HEK293 (cell line): Measurements from ENCODE around the gene MED8.

Experiments used
- CTCF ChIA-PET: fragments of 350-600 bp; formaldehyde crosslinking; extraction: SDS; loops from one replicate; lab custom pipeline; 2021; ENCODE audit warnings: antibody characterized with exemption; lab: Yijun Ruan, JAX
- POLR2A ChIA-PET: fragments of 300-600 bp; formaldehyde crosslinking; extraction: SDS; loops from one replicate; lab custom pipeline; 2020; ENCODE audit warnings: antibody characterized with exemption, inconsistent platforms; lab: Yijun Ruan, JAX
- H3K27ac ChIP-seq: fragments of 200-500 bp; sonication (Bioruptor generic); 2 replicates; pipeline ENCODE4 v1.5.1; 2014; ENCODE audit warnings: low read depth, low read length, control low read depth, inconsistent platforms; ENCODE audit errors: extremely low read depth
- H3K36me3 ChIP-seq, 2 experiments: fragments of 200-500 bp in 1 of 2; sonication (Bioruptor generic) in 1 of 2; 1 replicate in 1 of 2; 2 replicates in 1 of 2; pipeline ENCODE4 v1.5.1; 2014 to 2017; ENCODE audit warnings: inconsistent platforms in 2 of 2, low read length in 2 of 2; ENCODE audit not compliant: control insufficient read depth in 2 of 2, insufficient read depth in 1 of 2
- H3K4me1 ChIP-seq: fragments of 200-500 bp; sonication (Bioruptor generic); 2 replicates; pipeline ENCODE4 v1.5.1; 2014; ENCODE audit warnings: mild to moderate bottlenecking, low read length, inconsistent platforms; ENCODE audit not compliant: control insufficient read depth, insufficient read depth
- H3K4me3 ChIP-seq: 2 replicates; pipeline ENCODE4 v1.5.1; 2011; ENCODE audit warnings: low read depth, mild to moderate bottlenecking, control low read depth, low read length, moderate library complexity
- H3K9me3 ChIP-seq: fragments of 200-500 bp; sonication (Bioruptor generic); 2 replicates; pipeline ENCODE4 v1.5.1; 2014; ENCODE audit warnings: low read depth, low read length, inconsistent platforms; ENCODE audit not compliant: control insufficient read depth, insufficient read depth
- CTCF ChIP-seq: fragments of 450-650 bp; formaldehyde crosslinking; IDR thresholded peaks from 2 replicates; pipeline ENCODE4 v1.5.1; 2016; ENCODE audit warnings: missing biosample characterization, missing genetic modification characterization
- GLI2 ChIP-seq: fragments of 450-650 bp; formaldehyde crosslinking; IDR thresholded peaks from 2 replicates; pipeline ENCODE4; 2017; ENCODE audit warnings: missing biosample characterization, missing genetic modification characterization, low read depth, borderline replicate concordance
- HOXA7 ChIP-seq: sonication (generic); formaldehyde crosslinking; IDR thresholded peaks from 2 replicates; pipeline ENCODE4 v1.8.1; 2022; ENCODE audit warnings: missing genetic modification reagents, borderline replicate concordance
- KLF1 ChIP-seq: fragments of 450-650 bp; formaldehyde crosslinking; IDR thresholded peaks from 2 replicates; pipeline ENCODE4 v1.5.1; 2016; ENCODE audit warnings: missing biosample characterization, missing genetic modification characterization
- MZF1 ChIP-seq: fragments of 450-650 bp; formaldehyde crosslinking; IDR thresholded peaks from 2 replicates; pipeline ENCODE4 v1.5.1; 2017; ENCODE audit warnings: missing biosample characterization, missing genetic modification characterization, borderline replicate concordance
- SP7 ChIP-seq: fragments of 450-650 bp; formaldehyde crosslinking; IDR thresholded peaks from 2 replicates; pipeline ENCODE4 v1.5.1; 2016; ENCODE audit warnings: missing biosample characterization, missing genetic modification characterization
- ZNF146 ChIP-seq: fragments of 450-650 bp; formaldehyde crosslinking; IDR thresholded peaks from 2 replicates; pipeline ENCODE4 v1.5.1; 2016; ENCODE audit warnings: missing biosample characterization, missing genetic modification characterization
- ZNF157 ChIP-seq: fragments of 450-650 bp; formaldehyde crosslinking; IDR thresholded peaks from 2 replicates; pipeline ENCODE4 v1.5.1; 2016; ENCODE audit warnings: missing biosample characterization, missing genetic modification characterization
- ZNF184 ChIP-seq: fragments of 450-650 bp; IDR thresholded peaks from 2 replicates; pipeline ENCODE4 v1.5.1; 2018; ENCODE audit warnings: missing biosample characterization, mild to moderate bottlenecking, missing genetic modification characterization
- ZNF324 ChIP-seq: fragments of 450-650 bp; formaldehyde crosslinking; IDR thresholded peaks from 2 replicates; pipeline ENCODE4 v1.5.1; 2016; ENCODE audit warnings: missing biosample characterization, missing genetic modification characterization
- ZNF335 ChIP-seq: fragments of 450-650 bp; formaldehyde crosslinking; conservative IDR thresholded peaks from 2 replicates; pipeline ENCODE4 v1.5.1; 2016; ENCODE audit warnings: missing biosample characterization, missing genetic modification characterization
- ZNF433 ChIP-seq: fragments of 450-650 bp; formaldehyde crosslinking; IDR thresholded peaks from 2 replicates; pipeline ENCODE4 v1.5.1; 2016; ENCODE audit warnings: missing biosample characterization, missing genetic modification characterization, low read depth
- ZNF561 ChIP-seq: fragments of 450-650 bp; IDR thresholded peaks from 2 replicates; pipeline ENCODE4 v1.5.1; 2018; ENCODE audit warnings: missing biosample characterization, missing genetic modification characterization, borderline replicate concordance
- ZNF639 ChIP-seq: fragments of 450-650 bp; formaldehyde crosslinking; IDR thresholded peaks from 2 replicates; pipeline ENCODE4 v1.5.1; 2016; ENCODE audit warnings: missing biosample characterization, missing genetic modification characterization
- ZNF660 ChIP-seq: fragments of 450-650 bp; IDR thresholded peaks from 2 replicates; pipeline ENCODE4 v1.5.1; 2018; ENCODE audit warnings: missing biosample characterization, mild to moderate bottlenecking, missing genetic modification characterization
- ZNF704 ChIP-seq: fragments of 450-650 bp; formaldehyde crosslinking; IDR thresholded peaks from 2 replicates; pipeline ENCODE4 v1.5.1; 2016; ENCODE audit warnings: missing biosample characterization, missing genetic modification characterization
- ZNF747 ChIP-seq: fragments of 450-650 bp; formaldehyde crosslinking; IDR thresholded peaks from 2 replicates; pipeline ENCODE4 v1.5.1; 2016; ENCODE audit warnings: missing biosample characterization, missing genetic modification characterization
- ZXDB ChIP-seq: fragments of 450-650 bp; formaldehyde crosslinking; IDR thresholded peaks from 2 replicates; pipeline ENCODE4 v1.5.1; 2016; ENCODE audit warnings: missing biosample characterization, missing genetic modification characterization

Gene MED8

GRCh38 chr1:43418858-43419257, 29.3 kb upstream of the MED8 start:
- ChIA-PET POLR2A (no interaction called here), CTCF (interaction anchor here (1.5 kb wide), 1 partner anchor 190 kb away, joined by 4 read pairs; no protein-coding TSS in a partner anchor)

GRCh38 chr1:43415901-43416300, 26.3 kb upstream of the MED8 start:
- TF ChIP-seq MZF1 (tag by site-specific recombination) = no peak
- no peak for TF ChIP-seq ZNF324 (tag by site-specific recombination)
- TF ChIP-seq, all 188 proteins: peak for 0
- Histone ChIP-seq H3K4me1 (no peaks in the 10 kb centered on the region), H3K9me3 (no peaks in the 10 kb centered on the region), H3K36me3 (peaks cover 10 to 68% of the 10 kb centered on the region in 2 experiments), H3K4me3 (no peak overlapping the region), H3K27ac (no peak overlapping the region)
- ChIA-PET POLR2A (no interaction called here), CTCF (interaction anchor here (0.7 to 6.5 kb wide), 7 partner anchors 10 to 1290 kb away, joined by 3 to 110 read pairs (median 9); partner anchors contain the start of genes CDC20 and ELOVL1)

More at GRCh38 chr1:43418858-43419257, 29.3 kb upstream of the MED8 start:
- TF ChIP-seq ZNF660 (tag by site-specific recombination) (no peak), ZNF184 (tag by site-specific recombination) (no peak), ZNF747 (tag by site-specific recombination) (no peak), KLF1 (tag by site-specific recombination) (no peak), SP7 (tag by site-specific recombination) (no peak), ZXDB (tag by site-specific recombination) (no peak), ZNF324 (tag by site-specific recombination) (no peak), ZNF335 (tag by site-specific recombination) (no peak), HOXA7 (CRISPR knock-in tag) (no peak), ZNF704 (tag by site-specific recombination) (no peak), ZNF146 (tag by site-specific recombination) (no peak), ZNF639 (no peak), CTCF (tag by site-specific recombination) (no peak), ZNF433 (tag by site-specific recombination) (no peak), ZNF157 (tag by site-specific recombination) (no peak), GLI2 (tag by site-specific recombination) (no peak), ZNF561 (no peak)
- no peaks in the 10 kb centered on the region for H3K9me3 ChIP-seq
- no peak overlapping the region for H3K4me3 ChIP-seq
- peaks cover 10 to 91% of the 10 kb centered on the region in 2 experiments for H3K36me3 ChIP-seq
- no peak overlapping the region for H3K27ac ChIP-seq
- no peaks in the 10 kb centered on the region for H3K4me1 ChIP-seq
